ENCODE measurements around the gene SLC6A1.

Gene SLC6A1

GRCh38 chr3:11016727-11017126 lies 24.2 kb downstream of the SLC6A1 start:
- no peak for DNase-seq (ENCODE audit: low read depth, low spot score)

- no peak for DNase-seq (ENCODE audit: low read depth, low spot score)
Observed at GRCh38 chr3:11019116-11019819, 26.7 kb downstream of the SLC6A1 start.

- no peak for DNase-seq (ENCODE audit: low read depth, low spot score)
Observed at GRCh38 chr3:11020764-11021163, 28.2 kb downstream of the SLC6A1 start.

- DNase-seq (ENCODE audit: low read depth, low spot score), result no peak
Observed at GRCh38 chr3:11021611-11022011, 29.1 kb downstream of the SLC6A1 start.

GRCh38 chr3:11022115-11022514 lies 29.6 kb downstream of the SLC6A1 start:
- no peak for DNase-seq (ENCODE audit: low read depth, low spot score)

- no peak for DNase-seq (ENCODE audit: low read depth, low spot score)
Observed at GRCh38 chr3:11024181-11024580, 31.6 kb downstream of the SLC6A1 start.

- DNase-seq (ENCODE audit: low read depth, low spot score), result no peak
Observed at GRCh38 chr3:11029948-11030347, 37.4 kb downstream of the SLC6A1 start.

- DNase-seq (ENCODE audit: low read depth, low spot score), result no peak
Observed at GRCh38 chr3:11033871-11034270, 41.3 kb downstream of the SLC6A1 start.

GRCh38 chr3:11034309-11034985 lies 41.9 kb downstream of the SLC6A1 start:
- DNase-seq (ENCODE audit: low read depth, low spot score), result no peak

GRCh38 chr3:11035757-11036505 lies 43.4 kb downstream of the SLC6A1 start:
- no peak for DNase-seq (ENCODE audit: low read depth, low spot score)

- DNase-seq (ENCODE audit: low read depth, low spot score), result no peak
Observed at GRCh38 chr3:11037241-11037873, 44.8 kb downstream of the SLC6A1 start.

- DNase-seq (ENCODE audit: low read depth, low spot score), result no peak
Observed at GRCh38 chr3:11037976-11038375, 45.4 kb downstream of the SLC6A1 start.

GRCh38 chr3:11045536-11045935 lies 53.0 kb downstream of the SLC6A1 start:
- no peak for DNase-seq (ENCODE audit: low read depth, low spot score)

GRCh38 chr3:11047500-11047899 lies 55.0 kb downstream of the SLC6A1 start:
- DNase-seq (ENCODE audit: low read depth, low spot score), result no peak

- DNase-seq (ENCODE audit: low read depth, low spot score), result no peak
Observed at GRCh38 chr3:11050666-11051323, 58.2 kb downstream of the SLC6A1 start.

- no peak for DNase-seq (ENCODE audit: low read depth, low spot score)
Observed at GRCh38 chr3:11053926-11054503, 61.5 kb downstream of the SLC6A1 start.

GRCh38 chr3:11054739-11055438 lies 62.3 kb downstream of the SLC6A1 start:
- no peak for DNase-seq (ENCODE audit: low read depth, low spot score)

- DNase-seq (ENCODE audit: low read depth, low spot score), result no peak
Observed at GRCh38 chr3:11055496-11055895, 62.9 kb downstream of the SLC6A1 start.

GRCh38 chr3:11056531-11057050 lies 64.0 kb downstream of the SLC6A1 start:
- no peak for DNase-seq (ENCODE audit: low read depth, low spot score)

- DNase-seq (ENCODE audit: low read depth, low spot score), result no peak
Observed at GRCh38 chr3:11057655-11058054, 65.1 kb downstream of the SLC6A1 start.

Measured in iPS DF 19.7 (cell line).